AG09319 (cell line): Measurements from ENCODE around the gene ERH.

Experiments
- DNase-seq: peaks from one replicate; pipeline ENCODE4 v3.0.0-alpha.2; 2010; ENCODE audit warnings: low read depth; ENCODE audit errors: extremely low read depth
- CTCF ChIP-seq: IDR thresholded peaks from 2 replicates; pipeline ENCODE4 v1.5.1; 2011; ENCODE audit warnings: low read depth, mild to moderate bottlenecking, inconsistent platforms, low read length, moderate library complexity

Gene ERH

GRCh38 chr14:69356903-69357543 is 41.1 kb downstream of the ERH start:
- DNase-seq = no peak
- TF ChIP-seq CTCF = no peak

GRCh38 chr14:69355607-69356281 is 42.4 kb downstream of the ERH start:
- DNase-seq = peak; percentile 19
- no peak for TF ChIP-seq CTCF

- TF ChIP-seq CTCF = no peak
- DNase-seq = no peak
Observed at GRCh38 chr14:69355154-69355597, 42.9 kb downstream of the ERH start.

- no peak for TF ChIP-seq CTCF
- DNase-seq = no peak
Observed at GRCh38 chr14:69354383-69355153, 43.5 kb downstream of the ERH start.

GRCh38 chr14:69353168-69353567 is 44.9 kb downstream of the ERH start:
- no peak for TF ChIP-seq CTCF
- no peak for DNase-seq

- no peak for DNase-seq
- no peak for TF ChIP-seq CTCF
Observed at GRCh38 chr14:69351911-69352310, 46.2 kb downstream of the ERH start.

- TF ChIP-seq CTCF = no peak
- DNase-seq = no peak
Observed at GRCh38 chr14:69351385-69351784, 46.7 kb downstream of the ERH start.
